HG02885 (cell line): ENCODE results near the gene OR9Q1.

Source experiments
- ATAC-seq: cut with Tn5 transposase; IDR thresholded peaks from one replicate; pipeline ENCODE4 v1.9.1; 2021; ENCODE audit warnings: mild to moderate bottlenecking; ENCODE audit not compliant: unreplicated experiment, poor library complexity

Gene OR9Q1

GRCh38 chr11:58216476-58216875 lies 192.8 kb downstream of the OR9Q1 start:
- ATAC-seq: no peak

DNA sequence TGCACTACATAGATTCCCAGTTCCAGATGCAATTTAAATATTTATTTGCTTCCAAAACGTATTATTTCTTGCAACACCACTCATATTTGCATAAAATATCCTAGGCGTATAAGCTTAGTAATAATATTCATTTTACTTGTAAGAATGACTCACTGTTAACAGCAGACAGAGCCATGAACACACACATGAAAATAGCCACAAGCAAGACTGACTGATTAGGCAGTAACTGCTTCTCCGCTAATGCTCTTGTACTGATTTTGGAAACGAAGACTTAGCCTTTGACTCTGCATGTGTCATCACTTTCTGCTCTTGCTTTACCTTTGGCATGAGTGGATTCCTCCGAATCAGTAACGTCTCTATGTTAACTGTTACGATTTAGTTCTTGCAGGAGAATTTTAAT lies 199.0 kb downstream of the OR9Q1 start:
- no peak for ATAC-seq

GRCh38 chr11:58227956-58228615 lies 204.4 kb downstream of the OR9Q1 start:
- ATAC-seq: no peak
